ENCODE data around the gene KIAA1614.

KIAA1614 gene

DNA sequence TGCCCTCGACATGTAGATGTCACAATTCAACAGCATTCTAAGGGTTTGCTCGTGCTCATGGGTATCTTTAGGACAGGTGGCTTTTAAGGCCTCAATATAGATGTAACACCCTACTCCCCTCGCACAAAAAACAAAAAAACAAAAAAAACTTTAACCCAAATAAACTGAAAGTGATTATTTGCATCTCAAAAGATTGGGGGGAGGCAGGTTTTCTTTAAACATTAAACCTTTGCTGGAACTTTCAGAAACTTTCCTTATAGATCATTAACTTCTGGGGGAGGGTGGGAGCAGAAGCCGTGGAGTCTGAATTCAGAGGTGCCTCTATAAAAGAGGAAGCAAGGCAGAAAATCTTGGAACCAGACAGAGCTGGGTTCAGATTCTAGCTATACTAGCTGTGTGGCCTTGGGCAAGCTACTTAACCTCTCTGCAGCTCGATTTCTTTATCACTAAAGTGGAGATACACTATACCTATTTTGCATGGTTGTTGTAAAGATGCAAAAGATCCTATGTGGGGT, 3.2 kb upstream of the KIAA1614 start:
- H3K27me3 ChIP-seq (ENCODE audit: insufficient read depth, low read length, poor library complexity): peaks cover 11% of the 10 kb centered on the region
- no peaks in the 10 kb centered on the region for H3K79me2 ChIP-seq (ENCODE audit: insufficient read depth, low read length)
- TF ChIP-seq EZH2 (IDR thresholded peaks at IDR 0.05; ENCODE audit: borderline replicate concordance, low read depth, low read length, severe bottlenecking): no peak
- TF ChIP-seq, protein P1, sequence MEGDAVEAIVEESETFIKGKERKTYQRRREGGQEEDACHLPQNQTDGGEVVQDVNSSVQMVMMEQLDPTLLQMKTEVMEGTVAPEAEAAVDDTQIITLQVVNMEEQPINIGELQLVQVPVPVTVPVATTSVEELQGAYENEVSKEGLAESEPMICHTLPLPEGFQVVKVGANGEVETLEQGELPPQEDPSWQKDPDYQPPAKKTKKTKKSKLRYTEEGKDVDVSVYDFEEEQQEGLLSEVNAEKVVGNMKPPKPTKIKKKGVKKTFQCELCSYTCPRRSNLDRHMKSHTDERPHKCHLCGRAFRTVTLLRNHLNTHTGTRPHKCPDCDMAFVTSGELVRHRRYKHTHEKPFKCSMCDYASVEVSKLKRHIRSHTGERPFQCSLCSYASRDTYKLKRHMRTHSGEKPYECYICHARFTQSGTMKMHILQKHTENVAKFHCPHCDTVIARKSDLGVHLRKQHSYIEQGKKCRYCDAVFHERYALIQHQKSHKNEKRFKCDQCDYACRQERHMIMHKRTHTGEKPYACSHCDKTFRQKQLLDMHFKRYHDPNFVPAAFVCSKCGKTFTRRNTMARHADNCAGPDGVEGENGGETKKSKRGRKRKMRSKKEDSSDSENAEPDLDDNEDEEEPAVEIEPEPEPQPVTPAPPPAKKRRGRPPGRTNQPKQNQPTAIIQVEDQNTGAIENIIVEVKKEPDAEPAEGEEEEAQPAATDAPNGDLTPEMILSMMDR (IDR thresholded peaks at IDR 0.05; ENCODE audit: borderline replicate concordance, extremely low read depth, low read length, poor library complexity, severe bottlenecking): no peak
- H3K4me3 ChIP-seq (ENCODE audit: low read depth in 1 of 2, low read length in 2 of 2): no peak overlapping the region
- H3K27ac ChIP-seq (ENCODE audit: low read length): no peak overlapping the region
- H4K20me1 ChIP-seq (ENCODE audit: insufficient read depth, low read length): no peaks in the 10 kb centered on the region
- H2AFZ ChIP-seq (ENCODE audit: low read depth, low read length): no peak overlapping the region
- no peak overlapping the region for H3K4me2 ChIP-seq (ENCODE audit: insufficient read depth, low read length)
- DNase-seq: no peak
- no peaks in the 10 kb centered on the region for H3K36me3 ChIP-seq (ENCODE audit: insufficient read depth, low read length)
- no peaks in the 10 kb centered on the region for H3K9me3 ChIP-seq (ENCODE audit: insufficient read depth, low read length, severe bottlenecking)
- no peak for ATAC-seq (ENCODE audit: insufficient read depth, low read depth)
- no peak overlapping the region for H3K9ac ChIP-seq (ENCODE audit: low read depth, low read length)
- H3K4me1 ChIP-seq (ENCODE audit: insufficient read depth, low read length): no peaks in the 10 kb centered on the region

DNA sequence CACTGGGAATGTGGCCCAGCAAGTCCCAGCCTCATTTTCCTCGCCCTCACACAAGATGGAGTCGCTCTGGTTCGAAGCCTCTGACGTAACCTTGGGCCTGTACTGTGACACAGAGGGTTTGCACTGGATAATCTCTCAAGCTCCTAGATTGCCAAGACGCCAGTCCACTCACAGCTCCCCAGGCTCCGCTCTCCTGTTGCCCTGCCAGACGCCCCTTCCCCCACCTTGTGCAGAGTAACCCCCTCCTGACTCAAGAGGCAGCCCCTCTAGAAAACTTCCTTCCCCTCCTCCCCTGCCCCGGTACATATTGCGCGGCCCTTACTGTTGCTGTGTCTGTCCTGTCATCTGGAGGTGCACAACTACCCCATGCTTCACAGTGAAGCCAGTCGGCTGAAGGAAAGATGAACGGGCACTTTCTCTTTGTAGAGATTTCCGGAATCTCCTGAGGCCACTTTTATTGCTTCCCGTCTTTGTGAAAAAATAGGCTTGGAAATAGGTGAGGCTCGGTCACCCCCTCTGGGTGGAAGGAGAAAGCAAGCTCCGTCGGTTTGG, 981 bp upstream of the KIAA1614 start:
- H3K9me3 ChIP-seq (ENCODE audit: insufficient read depth, low read length, severe bottlenecking): no peaks in the 10 kb centered on the region
- H3K27me3 ChIP-seq (ENCODE audit: insufficient read depth, low read length, poor library complexity): peaks cover 11% of the 10 kb centered on the region
- ATAC-seq (ENCODE audit: insufficient read depth, low read depth) (no peak), DNase-seq (no peak)
- no peaks in the 10 kb centered on the region for H3K79me2 ChIP-seq (ENCODE audit: insufficient read depth, low read length)
- H3K9ac ChIP-seq (ENCODE audit: low read depth, low read length): no peak overlapping the region
- no peak overlapping the region for H2AFZ ChIP-seq (ENCODE audit: low read depth, low read length)
- no peak overlapping the region for H3K4me3 ChIP-seq (ENCODE audit: low read depth in 1 of 2, low read length in 2 of 2)
- TF ChIP-seq, protein P1 (IDR thresholded peaks at IDR 0.05; ENCODE audit: borderline replicate concordance, extremely low read depth, low read length, poor library complexity, severe bottlenecking): no peak
- TF ChIP-seq EZH2 (IDR thresholded peaks at IDR 0.05; ENCODE audit: borderline replicate concordance, low read depth, low read length, severe bottlenecking): no peak
- no peaks in the 10 kb centered on the region for H3K36me3 ChIP-seq (ENCODE audit: insufficient read depth, low read length)
- no peaks in the 10 kb centered on the region for H4K20me1 ChIP-seq (ENCODE audit: insufficient read depth, low read length)
- H3K27ac ChIP-seq (ENCODE audit: low read length): no peak overlapping the region
- no peaks in the 10 kb centered on the region for H3K4me1 ChIP-seq (ENCODE audit: insufficient read depth, low read length)
- no peak overlapping the region for H3K4me2 ChIP-seq (ENCODE audit: insufficient read depth, low read length)

DNA sequence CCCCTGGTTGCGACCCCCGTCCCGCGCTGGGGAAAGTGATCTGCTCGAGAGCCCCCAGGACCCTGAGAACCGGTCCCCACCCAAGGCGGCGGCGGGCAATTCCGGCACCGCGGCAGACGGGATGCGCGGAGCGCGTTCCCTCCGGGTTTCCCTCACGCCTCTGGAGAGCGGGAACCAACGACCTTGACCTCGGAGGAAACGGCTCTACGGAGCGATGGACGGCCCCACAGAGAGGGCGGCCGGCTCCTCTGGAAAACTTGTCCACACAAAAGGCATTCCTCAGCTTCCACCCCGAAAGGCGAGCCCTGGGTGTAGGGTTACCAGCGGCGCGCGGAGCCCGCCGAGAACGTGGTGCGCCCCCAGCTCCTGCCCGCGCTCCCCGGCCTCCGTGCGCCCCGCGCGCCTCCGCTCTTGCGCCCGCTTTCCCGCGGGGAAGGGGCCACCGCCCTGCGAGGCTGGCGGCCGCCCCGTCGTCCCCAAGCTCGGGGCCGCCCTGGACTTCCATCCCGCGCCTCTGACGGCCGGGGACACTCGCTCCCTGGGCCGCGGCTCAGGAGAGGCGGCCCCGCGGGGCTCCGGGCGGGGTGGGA, 391 bp upstream of the KIAA1614 start:
- H3K9ac ChIP-seq (ENCODE audit: low read depth, low read length): no peak overlapping the region
- no peak overlapping the region; the same call in 1 of the 2 replicates for H3K4me2 ChIP-seq (ENCODE audit: insufficient read depth, low read length)
- no peaks in the 10 kb centered on the region for H4K20me1 ChIP-seq (ENCODE audit: insufficient read depth, low read length)
- H2AFZ ChIP-seq (ENCODE audit: low read depth, low read length): no peak overlapping the region
- H3K27me3 ChIP-seq (ENCODE audit: insufficient read depth, low read length, poor library complexity): peaks cover 11% of the 10 kb centered on the region
- no peaks in the 10 kb centered on the region for H3K4me1 ChIP-seq (ENCODE audit: insufficient read depth, low read length)
- no peaks in the 10 kb centered on the region for H3K36me3 ChIP-seq (ENCODE audit: insufficient read depth, low read length)
- H3K79me2 ChIP-seq (ENCODE audit: insufficient read depth, low read length): no peaks in the 10 kb centered on the region
- no peak overlapping the region for H3K4me3 ChIP-seq (ENCODE audit: low read depth in 1 of 2, low read length in 2 of 2)
- no peak for ATAC-seq (ENCODE audit: insufficient read depth, low read depth)
- no peak for DNase-seq
- H3K9me3 ChIP-seq (ENCODE audit: insufficient read depth, low read length, severe bottlenecking): no peaks in the 10 kb centered on the region
- TF ChIP-seq EZH2 (IDR thresholded peaks at IDR 0.05; ENCODE audit: borderline replicate concordance, low read depth, low read length, severe bottlenecking): no peak
- TF ChIP-seq, protein P1 (IDR thresholded peaks at IDR 0.05; ENCODE audit: borderline replicate concordance, extremely low read depth, low read length, poor library complexity, severe bottlenecking): no peak
- no peak overlapping the region for H3K27ac ChIP-seq (ENCODE audit: low read length)
